ENCODE data around the gene WDR81. TPM values are rescaled to one million over a fixed set of nuclear protein-coding genes. Genes with fewer than 3 reads are reported as not detected.

The WDR81 gene
- total RNA-seq, 1 donor: 47.8 TPM

DNA sequence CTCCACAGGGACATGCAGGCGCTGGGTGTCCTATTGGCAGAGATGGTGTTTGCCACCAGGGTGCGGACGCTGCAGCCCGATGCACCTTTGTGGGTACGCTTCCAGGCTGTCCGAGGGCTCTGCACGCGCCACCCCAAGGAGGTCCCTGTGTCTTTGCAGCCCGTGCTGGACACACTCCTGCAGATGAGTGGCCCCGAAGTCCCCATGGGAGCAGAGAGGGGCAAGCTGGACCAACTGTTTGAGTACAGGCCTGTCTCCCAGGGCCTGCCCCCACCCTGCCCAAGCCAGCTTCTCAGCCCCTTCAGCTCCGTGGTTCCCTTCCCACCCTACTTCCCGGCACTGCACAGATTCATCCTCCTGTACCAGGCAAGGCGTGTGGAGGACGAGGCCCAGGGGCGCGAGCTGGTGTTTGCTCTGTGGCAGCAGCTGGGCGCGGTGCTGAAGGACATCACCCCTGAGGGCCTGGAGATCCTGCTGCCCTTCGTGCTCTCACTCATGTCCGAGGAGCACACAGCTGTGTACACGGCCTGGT, 2.8 kb downstream of the WDR81 start:
- peaks cover 45% of the 10 kb centered on the region for H3K79me2 ChIP-seq (ENCODE audit: insufficient read depth, low read length)

DNA sequence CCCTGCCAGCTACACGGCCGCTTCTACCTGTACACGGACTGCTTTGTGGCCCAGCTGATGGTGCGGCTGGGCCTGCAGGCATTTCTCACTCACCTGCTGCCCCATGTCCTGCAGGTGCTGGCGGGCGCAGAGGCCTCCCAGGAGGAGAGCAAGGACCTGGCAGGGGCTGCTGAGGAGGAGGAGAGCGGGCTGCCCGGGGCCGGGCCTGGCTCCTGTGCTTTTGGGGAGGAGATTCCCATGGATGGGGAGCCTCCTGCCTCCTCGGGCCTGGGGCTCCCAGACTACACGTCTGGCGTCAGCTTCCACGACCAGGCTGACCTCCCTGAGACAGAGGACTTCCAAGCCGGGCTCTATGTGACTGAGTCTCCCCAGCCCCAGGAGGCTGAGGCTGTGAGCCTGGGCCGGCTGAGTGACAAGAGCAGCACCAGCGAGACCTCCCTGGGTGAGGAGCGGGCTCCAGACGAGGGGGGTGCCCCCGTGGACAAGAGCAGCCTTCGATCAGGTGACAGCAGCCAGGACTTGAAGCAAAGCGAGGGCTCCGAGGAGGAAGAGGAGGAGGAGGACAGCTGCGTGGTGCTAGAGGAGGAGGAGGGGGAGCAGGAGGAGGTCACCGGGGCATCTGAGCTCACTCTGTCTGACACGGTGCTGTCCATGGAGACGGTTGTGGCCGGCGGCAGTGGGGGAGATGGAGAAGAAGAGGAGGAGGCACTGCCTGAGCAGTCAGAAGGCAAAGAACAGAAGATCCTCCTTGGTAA, 3.5 kb downstream of the WDR81 start:
- TF ChIP-seq, protein P1, sequence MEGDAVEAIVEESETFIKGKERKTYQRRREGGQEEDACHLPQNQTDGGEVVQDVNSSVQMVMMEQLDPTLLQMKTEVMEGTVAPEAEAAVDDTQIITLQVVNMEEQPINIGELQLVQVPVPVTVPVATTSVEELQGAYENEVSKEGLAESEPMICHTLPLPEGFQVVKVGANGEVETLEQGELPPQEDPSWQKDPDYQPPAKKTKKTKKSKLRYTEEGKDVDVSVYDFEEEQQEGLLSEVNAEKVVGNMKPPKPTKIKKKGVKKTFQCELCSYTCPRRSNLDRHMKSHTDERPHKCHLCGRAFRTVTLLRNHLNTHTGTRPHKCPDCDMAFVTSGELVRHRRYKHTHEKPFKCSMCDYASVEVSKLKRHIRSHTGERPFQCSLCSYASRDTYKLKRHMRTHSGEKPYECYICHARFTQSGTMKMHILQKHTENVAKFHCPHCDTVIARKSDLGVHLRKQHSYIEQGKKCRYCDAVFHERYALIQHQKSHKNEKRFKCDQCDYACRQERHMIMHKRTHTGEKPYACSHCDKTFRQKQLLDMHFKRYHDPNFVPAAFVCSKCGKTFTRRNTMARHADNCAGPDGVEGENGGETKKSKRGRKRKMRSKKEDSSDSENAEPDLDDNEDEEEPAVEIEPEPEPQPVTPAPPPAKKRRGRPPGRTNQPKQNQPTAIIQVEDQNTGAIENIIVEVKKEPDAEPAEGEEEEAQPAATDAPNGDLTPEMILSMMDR (IDR thresholded peaks at IDR 0.05; ENCODE audit: extremely low read depth, low read depth, low read length): no peak
- Histone ChIP-seq H3K27ac (ENCODE audit: low read depth, low read length) (no peak overlapping the region), H3K4me1 (ENCODE audit: insufficient read depth, low read length) (peaks cover 8% of the 10 kb centered on the region)

More for the DNA sequence above, 2.8 kb downstream of the WDR81 start:
- Histone ChIP-seq H3K27me3 (ENCODE audit: insufficient read depth, low read length) (no peaks in the 10 kb centered on the region), H3K36me3 (ENCODE audit: insufficient read depth, low read length) (peaks cover 18% of the 10 kb centered on the region), H2AFZ (ENCODE audit: low read length) (no peak overlapping the region), H3K9me3 (ENCODE audit: low read depth, low read length) (no peaks in the 10 kb centered on the region), H4K20me1 (ENCODE audit: insufficient read depth, low read length) (peaks cover 7% of the 10 kb centered on the region), H3K4me3 (ENCODE audit: insufficient read depth, low read length) (no peak overlapping the region), H3K4me2 (ENCODE audit: insufficient read depth, low read length) (no peak overlapping the region), H3K4me1 (ENCODE audit: insufficient read depth, low read length) (peaks cover 11% of the 10 kb centered on the region), H3K27ac (ENCODE audit: low read depth, low read length) (no peak overlapping the region)
- no peak for DNase-seq (ENCODE audit: insufficient read length, low spot score, missing footprints)
- TF ChIP-seq, protein P1 (IDR thresholded peaks at IDR 0.05; ENCODE audit: extremely low read depth, low read depth, low read length): no peak

DNA sequence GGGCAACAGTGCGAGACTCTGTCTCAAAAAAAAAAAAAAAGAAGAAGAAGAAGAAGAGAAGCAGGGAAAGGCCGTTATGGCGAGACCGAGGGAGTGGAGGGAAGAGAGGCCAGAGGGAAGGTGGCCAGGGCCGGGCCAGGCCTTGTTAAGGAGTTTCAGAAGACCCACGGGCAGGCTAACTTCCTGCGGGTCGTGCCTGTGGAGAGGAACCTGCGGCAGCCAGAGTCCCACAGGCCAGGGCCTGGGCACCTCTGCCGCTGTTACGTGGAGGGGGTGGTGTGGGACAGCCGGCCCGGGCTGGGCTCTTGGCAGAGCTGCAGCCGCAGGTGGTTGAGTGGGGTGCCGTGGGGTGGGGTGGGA, 5.4 kb downstream of the WDR81 start:
- Histone ChIP-seq H3K79me2 (ENCODE audit: insufficient read depth, low read length) (peaks cover 38% of the 10 kb centered on the region), H3K27me3 (ENCODE audit: insufficient read depth, low read length) (no peaks in the 10 kb centered on the region), H3K36me3 (ENCODE audit: insufficient read depth, low read length) (peaks cover 25% of the 10 kb centered on the region), H3K4me2 (ENCODE audit: insufficient read depth, low read length) (no peak overlapping the region), H3K27ac (ENCODE audit: low read depth, low read length) (no peak overlapping the region), H3K4me3 (ENCODE audit: insufficient read depth, low read length) (no peak overlapping the region), H3K9me3 (ENCODE audit: low read depth, low read length) (no peaks in the 10 kb centered on the region), H2AFZ (ENCODE audit: low read length) (no peak overlapping the region), H3K4me1 (ENCODE audit: insufficient read depth, low read length) (peaks cover 5% of the 10 kb centered on the region), H4K20me1 (ENCODE audit: insufficient read depth, low read length) (peaks cover 7% of the 10 kb centered on the region)
- DNase-seq (ENCODE audit: insufficient read length, low spot score, missing footprints): no peak
- TF ChIP-seq, protein P1 (IDR thresholded peaks at IDR 0.05; ENCODE audit: extremely low read depth, low read depth, low read length): no peak

More for the DNA sequence above, 3.5 kb downstream of the WDR81 start:
- Histone ChIP-seq H4K20me1 (ENCODE audit: insufficient read depth, low read length) (peaks cover 7% of the 10 kb centered on the region), H3K4me2 (ENCODE audit: insufficient read depth, low read length) (no peak overlapping the region), H3K4me3 (ENCODE audit: insufficient read depth, low read length) (no peak overlapping the region), H3K27me3 (ENCODE audit: insufficient read depth, low read length) (no peaks in the 10 kb centered on the region), H3K9me3 (ENCODE audit: low read depth, low read length) (no peaks in the 10 kb centered on the region), H2AFZ (ENCODE audit: low read length) (no peak overlapping the region), H3K36me3 (ENCODE audit: insufficient read depth, low read length) (peaks cover 21% of the 10 kb centered on the region), H3K79me2 (ENCODE audit: insufficient read depth, low read length) (peaks cover 45% of the 10 kb centered on the region)
- no peak for DNase-seq (ENCODE audit: insufficient read length, low spot score, missing footprints)

All from osteoblast (primary cell).